Measurements from ENCODE around the gene SERPINA4. TPM values are rescaled to one million over a fixed set of nuclear protein-coding genes. Genes with fewer than 3 reads are reported as not detected.

SERPINA4 gene
- total and polyA plus RNA-seq, 2 donors (not counting 3 experiments of a cell fraction or from before 2014, with no cell fraction given): not detected

- dilution Hi-C loops (cut with MboI; ENCODE audit: extremely low pct_ligation_motif_present, low sequenced_read_pairs) (no loop called here), intact Hi-C loops (cut with micrococcal nuclease) (loop anchor here (10.0 kb wide), 1 partner anchor 413 kb away; no protein-coding TSS in a partner anchor)
- DNase-seq (ENCODE audit: low read depth, low spot score) (no peak), FAIRE-seq (no peak)
- H3K4me2 ChIP-seq (ENCODE audit: insufficient read depth, low read length): no peak overlapping the region
- H4K20me1 ChIP-seq (replicated peaks; ENCODE audit: control insufficient read depth, extremely low read depth, insufficient read depth, low read length): no peaks in the 10 kb centered on the region
- no peaks in the 10 kb centered on the region for H3K79me2 ChIP-seq (ENCODE audit: control insufficient read depth, insufficient read depth, low read length)
- H3K4me3 ChIP-seq (replicated peaks in 1 of 3; ENCODE audit: insufficient read depth in 1 of 3, low read depth in 1 of 3, low read length in 3 of 3): no peak overlapping the region
- POLR2A ChIA-PET: no interaction called here
- BruUV-seq (replicated peaks): no TSS peak
- no peaks in the 10 kb centered on the region for H3K36me3 ChIP-seq (ENCODE audit: control insufficient read depth in 2 of 2, extremely low read depth in 1 of 2, insufficient read depth in 2 of 2, low read length in 2 of 2)
- CTCF ChIA-PET: interaction anchor here (1.2 to 2.0 kb wide), 3 partner anchors 14 to 115 kb away, joined by 4 to 98 read pairs (median 7); partner anchors contain the start of gene SERPINA4
- H3K9ac ChIP-seq (replicated peaks; ENCODE audit: extremely low read depth, insufficient read depth, low read length): no peak overlapping the region
- no peaks in the 10 kb centered on the region for H3K27me3 ChIP-seq (ENCODE audit: control insufficient read depth in 2 of 2, insufficient read depth in 2 of 2, low read length in 2 of 2)
- H3K9me3 ChIP-seq (replicated peaks; ENCODE audit: control insufficient read depth, insufficient read depth, low read length): no peaks in the 10 kb centered on the region
- H3K9me1 ChIP-seq (replicated peaks; ENCODE audit: control insufficient read depth, extremely low read depth, insufficient read depth, low read length): no peaks in the 10 kb centered on the region
- peaks cover 3% of the 10 kb centered on the region for H3K4me1 ChIP-seq (ENCODE audit: control insufficient read depth, extremely low read depth, insufficient read depth, low read length)
- H3K27ac ChIP-seq (ENCODE audit: insufficient read depth, low read depth, low read length): no peak overlapping the region
- H2AFZ ChIP-seq (ENCODE audit: low read depth, low read length): no peak overlapping the region
- no peak for TF ChIP-seq POLR2AphosphoS5 (IDR thresholded peaks at IDR 0.05; ENCODE audit: insufficient read depth, low read depth, low read length)
- TF ChIP-seq POLR2A (IDR thresholded peaks at IDR 0.05; ENCODE audit: low read depth, low read length): no peak
- TF ChIP-seq JUN (IDR thresholded peaks at IDR 0.05; ENCODE audit: borderline replicate concordance, insufficient read depth, insufficient read length, low read depth): no peak
- no peak for TF ChIP-seq MYC (IDR thresholded peaks at IDR 0.05; ENCODE audit: low read depth, low read length)
- TF ChIP-seq EZH2 (IDR thresholded peaks at IDR 0.05; ENCODE audit: borderline replicate concordance, low read depth, low read length, severe bottlenecking): no peak
- no peak for TF ChIP-seq FOS (IDR thresholded peaks at IDR 0.05; ENCODE audit: borderline replicate concordance, insufficient read depth, low read length)
- no peak for TF ChIP-seq CTCF (IDR thresholded peaks at IDR 0.05; ENCODE audit: extremely low read depth in 1 of 2, insufficient read depth in 1 of 2, low read depth in 1 of 2, low read length in 2 of 2)
- no peak for TF ChIP-seq GATA2 (IDR thresholded peaks at IDR 0.05; ENCODE audit: insufficient read depth, insufficient read length, low read depth, low read length)
- TF ChIP-seq MAX (IDR thresholded peaks at IDR 0.05; ENCODE audit: insufficient read depth, insufficient read length): no peak
Observed at GRCh38 chr14:94547726-94548125, 13.5 kb upstream of the SERPINA4 start.

Measured in endothelial cell of umbilical vein (primary cell).